Trophoblast cell (in vitro differentiated cells and primary cell): ENCODE results near the gene IL1RAPL1.
A peak's percentile ranks its signal among the peaks of the same experiment; 100 is the strongest.

Source experiments
- DNase-seq, 2 donors: peaks; one replicate each; pipeline ENCODE4 v3.0.0-alpha.2; 2016
- H2AFZ ChIP-seq: 2 replicates; pipeline ENCODE4 v1.6.1; 2013; ENCODE audit warnings: low read length, moderate library complexity, mild to moderate bottlenecking; ENCODE audit not compliant: insufficient read depth, poor library complexity
- H2AK5ac ChIP-seq: 2 replicates; pipeline ENCODE4 v1.6.1; 2013; ENCODE audit warnings: mild to moderate bottlenecking, low read length
- H2BK120ac ChIP-seq: 2 replicates; pipeline ENCODE4 v1.6.1; 2013; ENCODE audit warnings: low read length, mild to moderate bottlenecking, moderate library complexity; ENCODE audit not compliant: insufficient read depth, poor library complexity
- H2BK12ac ChIP-seq: 2 replicates; pipeline ENCODE4 v1.6.1; 2013; ENCODE audit warnings: mild to moderate bottlenecking, low read length, moderate library complexity
- H2BK5ac ChIP-seq: 2 replicates; pipeline ENCODE4 v1.6.1; 2013; ENCODE audit warnings: low read length, low read depth, moderate library complexity, mild to moderate bottlenecking; ENCODE audit not compliant: poor library complexity
- H3K14ac ChIP-seq: 2 replicates; pipeline ENCODE4 v1.6.1; 2013; ENCODE audit warnings: mild to moderate bottlenecking, low read length
- H3K18ac ChIP-seq: 2 replicates; pipeline ENCODE4 v1.6.1; 2013; ENCODE audit warnings: mild to moderate bottlenecking, low read length
- H3K23ac ChIP-seq: 2 replicates; pipeline ENCODE4 v1.6.1; 2013; ENCODE audit warnings: low read length
- H3K27ac ChIP-seq: 2 replicates; pipeline ENCODE4 v1.5.1; 2013; ENCODE audit warnings: low read depth, mild to moderate bottlenecking, inconsistent platforms, low read length, moderate library complexity
- H3K27me3 ChIP-seq: 2 replicates; pipeline ENCODE4 v1.6.1; 2013; ENCODE audit warnings: inconsistent platforms, mild to moderate bottlenecking, low read length, moderate library complexity; ENCODE audit not compliant: insufficient read depth
- H3K36me3 ChIP-seq, 2 experiments: 1 replicate in 1 of 2; 2 replicates in 1 of 2; pipeline ENCODE4 v1.6.1; 2013; ENCODE audit warnings: low read length in 2 of 2, mild to moderate bottlenecking in 2 of 2, moderate library complexity in 1 of 2; ENCODE audit not compliant: insufficient read depth in 2 of 2, control insufficient read depth in 1 of 2
- H3K4ac ChIP-seq: 2 replicates; pipeline ENCODE4 v1.6.1; 2013; ENCODE audit warnings: low read depth, mild to moderate bottlenecking, low read length, moderate library complexity
- H3K4me1 ChIP-seq, 2 experiments: 1 replicate in 1 of 2; 2 replicates in 1 of 2; pipeline ENCODE4 v1.6.1; 2013; ENCODE audit warnings: low read length in 2 of 2, mild to moderate bottlenecking in 2 of 2, moderate library complexity in 1 of 2; ENCODE audit not compliant: insufficient read depth in 2 of 2, control insufficient read depth in 1 of 2
- H3K4me2 ChIP-seq: 2 replicates; pipeline ENCODE4 v1.6.1; 2013; ENCODE audit warnings: inconsistent platforms, mild to moderate bottlenecking, low read length, moderate library complexity
- H3K4me3 ChIP-seq: 2 replicates; pipeline ENCODE4 v1.5.1; 2013; ENCODE audit warnings: mild to moderate bottlenecking, low read depth, low read length, inconsistent platforms
- H3K79me1 ChIP-seq: one replicate; pipeline ENCODE4 v1.6.1; 2013; ENCODE audit warnings: low read length
- H3K79me2 ChIP-seq: 2 replicates; pipeline ENCODE4 v1.6.1; 2013; ENCODE audit warnings: low read length, mild to moderate bottlenecking; ENCODE audit not compliant: control insufficient read depth, insufficient read depth, poor library complexity
- H3K9ac ChIP-seq: 2 replicates; pipeline ENCODE4 v1.6.1; 2013; ENCODE audit warnings: mild to moderate bottlenecking, low read length
- H3K9me3 ChIP-seq: 2 replicates; pipeline ENCODE4 v1.6.1; 2013; ENCODE audit warnings: low read depth, mild to moderate bottlenecking, control low read depth, inconsistent platforms, low read length; ENCODE audit not compliant: insufficient read depth
- H4K12ac ChIP-seq: 2 replicates; pipeline ENCODE4 v1.6.1; 2013; ENCODE audit warnings: low read depth, mild to moderate bottlenecking, low read length, moderate library complexity
- H4K8ac ChIP-seq: 2 replicates; pipeline ENCODE4 v1.6.1; 2013; ENCODE audit warnings: low read depth, mild to moderate bottlenecking, low read length, moderate library complexity
- H4K91ac ChIP-seq: one replicate; pipeline ENCODE4 v1.6.1; 2013; ENCODE audit warnings: low read depth, mild to moderate bottlenecking, low read length, moderate library complexity
- WGBS: extraction: QIAGEN DNeasy Blood & Tissue Kit; methylation state at CpG from one replicate; pipeline ENCODE4 v1.1.7; 2013; ENCODE audit warnings: missing lambda C conversion rate; ENCODE audit not compliant: insufficient read length, insufficient coverage; ENCODE audit errors: extremely low coverage; 5-methylcytosine and 5-hydroxymethylcytosine counted together

Gene IL1RAPL1

GRCh38 chrX:29419774-29420553 is 832.7 kb downstream of the IL1RAPL1 start:
- H3K23ac ChIP-seq = no peak overlapping the region
- no peaks in the 10 kb centered on the region for H3K36me3 ChIP-seq
- H3K4me1 ChIP-seq = no peaks in the 10 kb centered on the region
- no peak overlapping the region for H3K9ac ChIP-seq
- H3K4ac ChIP-seq = no peak overlapping the region
- no peak overlapping the region for H3K27ac ChIP-seq
- H3K79me1 ChIP-seq = no peaks in the 10 kb centered on the region
- H3K9me3 ChIP-seq = no peaks in the 10 kb centered on the region
- DNase-seq = peak in 1 of 2 donors; percentile 3
- no CpG with 5 or more reads among the region's 2 CpGs for WGBS
- H2BK5ac ChIP-seq = no peak overlapping the region
- H2BK120ac ChIP-seq = no peak overlapping the region
- no peak overlapping the region for H3K4me3 ChIP-seq
- no peaks in the 10 kb centered on the region for H3K27me3 ChIP-seq
- H3K79me2 ChIP-seq = no peaks in the 10 kb centered on the region
- H2BK12ac ChIP-seq = no peak overlapping the region
- H4K12ac ChIP-seq = no peak overlapping the region
- no peak overlapping the region for H3K4me2 ChIP-seq
- no peak overlapping the region for H3K18ac ChIP-seq
- H4K91ac ChIP-seq = no peak overlapping the region
- no peak overlapping the region for H2AK5ac ChIP-seq
- H3K14ac ChIP-seq = no peak overlapping the region
- H4K8ac ChIP-seq = no peak overlapping the region
- H2AFZ ChIP-seq = no peak overlapping the region

GRCh38 chrX:29422034-29422433 is 834.8 kb downstream of the IL1RAPL1 start:
- no peaks in the 10 kb centered on the region for H3K79me2 ChIP-seq
- no peak overlapping the region for H2BK12ac ChIP-seq
- no peak overlapping the region for H2BK120ac ChIP-seq
- H3K4me1 ChIP-seq = no peaks in the 10 kb centered on the region
- H3K9ac ChIP-seq = no peak overlapping the region
- H3K18ac ChIP-seq = no peak overlapping the region
- no peak overlapping the region for H3K4me2 ChIP-seq
- DNase-seq = no peak
- H3K4me3 ChIP-seq = no peak overlapping the region
- H3K23ac ChIP-seq = no peak overlapping the region
- H3K27me3 ChIP-seq = no peaks in the 10 kb centered on the region
- H3K4ac ChIP-seq = no peak overlapping the region
- H4K12ac ChIP-seq = no peak overlapping the region
- H3K36me3 ChIP-seq = no peaks in the 10 kb centered on the region
- H4K8ac ChIP-seq = no peak overlapping the region
- no peak overlapping the region for H2AFZ ChIP-seq
- H3K79me1 ChIP-seq = no peaks in the 10 kb centered on the region
- H2BK5ac ChIP-seq = no peak overlapping the region
- H3K27ac ChIP-seq = no peak overlapping the region
- no peak overlapping the region for H2AK5ac ChIP-seq
- no peak overlapping the region for H3K14ac ChIP-seq
- no CpG with 5 or more reads among the region's 3 CpGs for WGBS
- no peak overlapping the region for H4K91ac ChIP-seq
- H3K9me3 ChIP-seq = no peaks in the 10 kb centered on the region

- H4K12ac ChIP-seq = no peak overlapping the region
- WGBS = no CpG with 5 or more reads among the region's 2 CpGs
- H3K23ac ChIP-seq = no peak overlapping the region
- H3K9me3 ChIP-seq = no peaks in the 10 kb centered on the region
- no peaks in the 10 kb centered on the region for H3K27me3 ChIP-seq
- H3K14ac ChIP-seq = no peak overlapping the region
- H3K4ac ChIP-seq = no peak overlapping the region
- no peak overlapping the region for H3K4me2 ChIP-seq
- no peak overlapping the region for H4K8ac ChIP-seq
- H3K36me3 ChIP-seq = no peaks in the 10 kb centered on the region
- H2BK5ac ChIP-seq = no peak overlapping the region
- DNase-seq = no peak
- no peak overlapping the region for H2AFZ ChIP-seq
- H4K91ac ChIP-seq = no peak overlapping the region
- no peak overlapping the region for H2BK120ac ChIP-seq
- H3K79me1 ChIP-seq = no peaks in the 10 kb centered on the region
- no peak overlapping the region for H3K9ac ChIP-seq
- H2BK12ac ChIP-seq = no peak overlapping the region
- H3K4me1 ChIP-seq = no peaks in the 10 kb centered on the region
- H3K18ac ChIP-seq = no peak overlapping the region
- H2AK5ac ChIP-seq = no peak overlapping the region
- H3K27ac ChIP-seq = no peak overlapping the region
- no peaks in the 10 kb centered on the region for H3K79me2 ChIP-seq
- no peak overlapping the region for H3K4me3 ChIP-seq
Observed at GRCh38 chrX:29431895-29432294, 844.6 kb downstream of the IL1RAPL1 start.

- Histone ChIP-seq H3K4me3 (no peak overlapping the region), H3K27me3 (no peaks in the 10 kb centered on the region), H2BK12ac (no peak overlapping the region), H3K9ac (no peak overlapping the region), H4K8ac (no peak overlapping the region), H2BK120ac (no peak overlapping the region), H2AK5ac (no peak overlapping the region), H3K4ac (no peak overlapping the region), H3K18ac (no peak overlapping the region), H3K14ac (no peak overlapping the region), H3K23ac (no peak overlapping the region), H2AFZ (no peak overlapping the region), H3K79me1 (no peaks in the 10 kb centered on the region), H4K91ac (no peak overlapping the region), H3K4me2 (no peak overlapping the region), H4K12ac (no peak overlapping the region), H3K27ac (no peak overlapping the region), H3K36me3 (no peaks in the 10 kb centered on the region), H3K9me3 (no peaks in the 10 kb centered on the region), H3K4me1 (no peaks in the 10 kb centered on the region), H2BK5ac (no peak overlapping the region), H3K79me2 (no peaks in the 10 kb centered on the region)
- no peak for DNase-seq
Observed at GRCh38 chrX:29432534-29432933, 845.3 kb downstream of the IL1RAPL1 start.
